Measurements from ENCODE around the gene FHOD3.

- TF ChIP-seq CEBPB (IDR thresholded peaks at IDR 0.05) (no peak), USF2 (IDR thresholded peaks at IDR 0.05) (no peak), MYC (IDR thresholded peaks at IDR 0.05; ENCODE audit: borderline replicate concordance, low read length) (no peak), CTCF (IDR thresholded peaks at IDR 0.05) (no peak), MAX (IDR thresholded peaks at IDR 0.05) (no peak), JUNB (IDR thresholded peaks at IDR 0.05) (no peak)
Measured at GRCh38 chr18:36602620-36603019, 305.1 kb downstream of the FHOD3 start.
